Motor neuron (in vitro differentiated cells): ENCODE measurements around the gene MAGOHB. TPM values are rescaled to one million over a fixed set of nuclear protein-coding genes. Genes with fewer than 3 reads are reported as not detected.
"Not testable (repeated sequence)": the region's sequence is repeated elsewhere in the genome, so short reads cannot be mapped to it uniquely, and the experiment has no call there.

Experiments
- ATAC-seq, 8 experiments: fragments of 200-7000 bp; cut with Tn5 transposase; replicated peaks in 6 of 8; 2 replicates each; pipeline ENCODE4 v1.8.0; 2021; ENCODE audit warnings: mild to moderate bottlenecking in 8 of 8, moderate library complexity in 8 of 8
- H3K27ac ChIP-seq, 2 donors: fragments of 250-450 bp; sonication (Bioruptor Pico); 2 replicates each; pipeline ENCODE4 v1.9.0; 2021; ENCODE audit warnings: antibody characterized with exemption in 2 of 2, mild to moderate bottlenecking in 2 of 2, moderate library complexity in 1 of 2
- H3K4me1 ChIP-seq, 2 donors: fragments of 250-450 bp; sonication (Bioruptor Pico); replicated peaks in 1 of 2; 2 replicates each; pipeline ENCODE4 v1.6.1; 2021; ENCODE audit warnings: antibody characterized with exemption in 2 of 2, mild to moderate bottlenecking in 2 of 2, moderate library complexity in 1 of 2
- H3K4me3 ChIP-seq, 5 donors: fragments of 250-450 bp; sonication (Bioruptor Pico); 2 replicates each; pipeline ENCODE4 v1.9.0; 2021; ENCODE audit warnings: antibody characterized with exemption in 5 of 5, mild to moderate bottlenecking in 5 of 5, moderate library complexity in 4 of 5
- WGBS, 10 experiments: fragments of 450-650 bp; shearing (Covaris generic); methylation state at CpG; one replicate each; pipeline ENCODE4 v1.0.0; 2022; 5-methylcytosine and 5-hydroxymethylcytosine counted together
- in situ Hi-C, 9 experiments: fragments of 400-800 bp; cut with MboI; loops; one replicate each; pipeline ENCODE4 v1.15.0; 2021; ENCODE audit warnings: low sequenced_read_pairs in 9 of 9, low pct_unique_long_range_greater_than_20kb in 2 of 9; ENCODE audit not compliant: unreplicated experiment in 9 of 9
- total RNA-seq, 8 experiments: library from RNA; unstranded; fragments of 300-600 nt; gene quantifications; 2 replicates each; pipeline versions ENCODE4 v1.2.3 to v1.2.4, GENCODE V29; 2022

MAGOHB gene
- total RNA-seq, 8 experiments from 2014 or later = 19.7 to 33.3 (median 30.2) TPM

DNA sequence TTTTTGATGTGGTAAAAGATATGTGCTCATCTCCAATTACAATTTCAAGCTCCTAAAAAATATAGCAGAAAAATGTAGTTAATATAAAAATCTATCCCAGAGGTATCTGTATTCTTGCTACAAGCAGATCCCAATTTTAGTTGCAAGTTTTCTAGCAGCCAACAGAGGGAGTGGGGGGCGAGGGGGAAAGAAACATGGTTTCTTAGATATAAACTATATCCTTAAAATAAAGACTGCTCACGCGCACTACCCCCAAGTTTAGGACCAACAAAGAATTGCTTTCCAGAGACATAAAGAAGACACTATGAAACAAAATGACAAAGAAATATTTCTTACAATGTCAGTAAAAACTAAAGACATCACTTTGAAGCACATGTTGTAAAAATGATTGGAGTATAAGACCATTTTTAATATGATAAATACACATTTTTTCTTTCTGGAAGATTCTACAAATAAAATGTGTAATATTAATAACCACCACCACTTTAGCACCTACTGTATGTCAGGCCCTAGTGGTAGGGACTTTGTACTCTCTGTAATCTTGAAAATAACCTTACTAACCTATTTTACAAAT, 5.4 kb downstream of the MAGOHB start:
- no peak for ATAC-seq
- in situ Hi-C loops = no loop called here

DNA sequence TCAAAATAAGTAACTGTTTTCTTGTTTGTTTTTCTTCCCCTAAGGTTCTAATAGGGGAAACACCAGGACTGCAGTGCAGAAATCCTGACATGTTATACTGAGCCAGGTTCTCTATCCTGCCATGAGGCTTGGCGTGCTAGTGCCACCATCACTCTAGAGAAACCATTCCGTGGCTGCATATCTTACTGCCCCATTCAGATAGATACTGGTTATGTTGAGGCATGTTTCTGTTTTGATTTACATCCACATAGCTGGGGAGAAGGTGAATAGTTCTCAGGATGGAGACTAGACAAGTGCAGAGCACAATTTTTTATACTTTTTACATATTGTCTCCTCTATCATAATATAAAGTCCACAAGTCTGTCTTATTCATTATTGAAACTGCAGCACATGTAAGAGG, 11.5 kb downstream of the MAGOHB start:
- in situ Hi-C loops = no loop called here
- 80 to 100% (median 100%) methylated on average over 1 to 2 of the region's 2 CpGs; no CpG with 5 or more reads in 4 of the 10 experiments for WGBS, 10 experiments
- Histone ChIP-seq H3K27ac (no peak overlapping the region), H3K4me1 (no peaks in the 10 kb centered on the region), H3K4me3 (no peak overlapping the region)
- no peak for ATAC-seq

More for the DNA sequence above, 5.4 kb downstream of the MAGOHB start:
- no peak overlapping the region for H3K4me3 ChIP-seq
- H3K27ac ChIP-seq = no peak overlapping the region
- peaks cover 6 to 16% of the 10 kb centered on the region in 2 donors for H3K4me1 ChIP-seq
- WGBS, 10 experiments = 67 to 100% (median 93%) methylated on average over 1 to 3 of the region's 3 CpGs; no CpG with 5 or more reads in 2 of the 10 experiments

DNA sequence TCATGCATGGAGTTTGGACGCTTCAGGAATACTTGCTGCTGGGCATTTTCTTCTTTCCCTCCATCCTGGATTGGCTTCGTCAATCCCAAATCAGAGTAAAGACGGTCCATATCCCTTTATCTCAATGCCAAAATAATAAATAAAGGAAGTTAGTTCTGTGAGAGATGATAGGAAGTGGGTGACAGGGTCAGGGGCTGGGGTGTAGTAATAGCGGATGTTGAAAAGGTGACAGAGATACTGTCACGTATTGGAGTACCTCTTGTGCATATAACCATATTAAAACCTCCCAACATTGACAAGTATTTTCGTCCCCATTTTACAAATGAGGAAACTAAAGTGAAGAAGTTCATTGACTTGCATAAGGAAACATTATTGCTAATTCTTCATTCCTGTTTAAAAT, 12.4 kb downstream of the MAGOHB start:
- WGBS, 10 experiments = 83 to 100% (median 98%) methylated on average over 1 to 6 of the region's 6 CpGs; no CpG with 5 or more reads in 2 of the 10 experiments
- in situ Hi-C loops = no loop called here
- Histone ChIP-seq H3K4me1 (no peaks in the 10 kb centered on the region), H3K27ac (no peak overlapping the region), H3K4me3 (no peak overlapping the region)
- ATAC-seq = no peak

DNA sequence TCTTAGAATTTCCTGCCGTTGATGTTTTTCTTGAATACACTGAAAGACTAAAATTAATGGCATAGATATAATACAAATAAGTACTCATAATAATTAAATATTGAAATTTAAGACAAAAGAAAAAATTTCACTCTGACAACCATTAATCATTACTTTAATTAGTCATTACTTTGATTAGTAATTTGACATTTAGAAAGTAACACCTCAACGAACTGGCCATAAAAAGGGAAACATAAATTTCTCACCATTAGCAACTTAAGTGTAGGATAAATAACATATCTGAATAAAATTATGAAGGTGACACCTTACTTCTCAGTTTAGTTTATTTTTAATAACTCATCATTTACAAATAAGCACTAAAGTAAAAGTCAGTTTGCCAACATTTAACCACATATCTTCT, 17.5 kb downstream of the MAGOHB start:
- ATAC-seq = no peak
- in situ Hi-C loops = no loop called here
- 64 to 100% (median 95%) methylated on average over 2 of the region's 2 CpGs for WGBS, 10 experiments
- Histone ChIP-seq H3K4me3 (no peak overlapping the region), H3K4me1 (no peaks in the 10 kb centered on the region), H3K27ac (no peak overlapping the region)

- H3K4me1 ChIP-seq = no peaks in the 10 kb centered on the region
- no peak for ATAC-seq
- no peak overlapping the region for H3K27ac ChIP-seq
- WGBS, 10 experiments = 89 to 100% (median 95%) methylated on average over 1 to 3 of the region's 3 CpGs; no CpG with 5 or more reads in 1 of the 10 experiments
- H3K4me3 ChIP-seq = no peak overlapping the region
- in situ Hi-C loops = no loop called here
These were observed 22.4 kb downstream of the MAGOHB start for GRCh38 chr12:10590966-10591365.

GRCh38 chr12:10584415-10584814, 29.0 kb downstream of the MAGOHB start:
- Histone ChIP-seq H3K27ac (no peak overlapping the region), H3K4me3 (no peak overlapping the region), H3K4me1 (no peaks in the 10 kb centered on the region)
- WGBS, 10 experiments = 40 to 100% (median 84%) methylated on average over 1 of the region's 1 CpG; no CpG with 5 or more reads in 1 of the 10 experiments
- in situ Hi-C loops = no loop called here
- ATAC-seq = peak in 1 of 8 experiments; percentile 37

- ATAC-seq = no peak
- 72 to 100% (median 94%) methylated on average over 2 to 3 of the region's 3 CpGs; no CpG with 5 or more reads in 1 of the 10 experiments for WGBS, 10 experiments
- H3K4me3 ChIP-seq = no peak overlapping the region
- in situ Hi-C loops = no loop called here
- no peak overlapping the region for H3K27ac ChIP-seq
- H3K4me1 ChIP-seq = no peaks in the 10 kb centered on the region
These were observed 30.7 kb downstream of the MAGOHB start for GRCh38 chr12:10582704-10583103.

DNA sequence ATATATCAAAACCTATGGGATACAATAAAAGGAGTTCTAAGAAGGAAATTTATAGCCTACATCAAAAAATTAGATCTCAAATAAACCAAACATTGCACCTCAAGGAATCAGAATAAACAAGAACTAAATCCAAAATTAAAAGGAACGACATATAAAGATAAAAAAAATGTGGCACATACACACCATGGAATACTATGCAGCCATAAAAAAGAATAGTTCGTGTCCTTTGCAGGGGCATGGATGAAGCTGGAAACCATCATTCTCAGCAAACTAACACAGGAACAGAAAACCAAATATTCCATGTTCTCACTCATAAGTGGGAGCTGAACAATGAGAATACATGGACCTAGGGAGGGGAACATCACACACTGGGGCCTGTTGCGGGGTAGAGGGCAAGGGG, 31.3 kb downstream of the MAGOHB start:
- in situ Hi-C loops, H3K4me3 ChIP-seq, ATAC-seq, H3K4me1 ChIP-seq, H3K27ac ChIP-seq: not testable (repeated sequence)
- WGBS, 10 experiments = 0 to 87% (median 72%) methylated on average over 1 to 3 of the region's 3 CpGs; no CpG with 5 or more reads in 1 of the 10 experiments

GRCh38 chr12:10574307-10574706, 39.1 kb downstream of the MAGOHB start:
- Histone ChIP-seq H3K4me1 (no peaks in the 10 kb centered on the region), H3K27ac (no peak overlapping the region), H3K4me3 (no peak overlapping the region)
- in situ Hi-C loops = loop anchor here in 5 of 9 experiments (25.0 kb wide), 2 partner anchors 212 to 337 kb away; no protein-coding TSS in a partner anchor
- 51 to 100% (median 89%) methylated on average over 1 to 2 of the region's 2 CpGs for WGBS, 10 experiments
- ATAC-seq = no peak

DNA sequence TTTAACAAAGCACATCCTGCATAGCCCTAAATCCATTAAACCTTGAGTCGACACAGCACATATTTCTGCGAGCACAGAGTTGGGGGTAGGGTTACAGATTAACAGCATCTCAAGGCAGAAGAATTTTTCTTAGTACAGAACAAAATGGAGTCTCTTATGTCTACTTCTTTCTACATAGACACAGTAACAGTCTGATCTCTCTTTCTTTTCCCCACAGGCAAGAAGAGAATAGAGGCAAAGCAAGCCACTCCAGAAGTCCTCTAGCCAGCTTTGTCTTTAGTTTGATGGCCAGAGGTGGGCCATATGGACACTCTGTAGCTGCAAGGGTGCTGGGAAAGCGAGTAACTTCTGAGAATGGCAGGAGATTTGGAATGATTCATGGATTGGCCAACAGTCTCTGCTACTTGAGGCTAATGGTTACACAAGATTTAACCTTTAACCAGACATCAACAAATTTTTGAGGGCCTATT, 41.4 kb downstream of the MAGOHB start:
- not testable (repeated sequence) for H3K27ac ChIP-seq, H3K4me3 ChIP-seq, H3K4me1 ChIP-seq, ATAC-seq
- WGBS, 10 experiments = 60 to 100% (median 89%) methylated on average over 1 of the region's 3 CpGs; no CpG with 5 or more reads in 6 of the 10 experiments
- in situ Hi-C loops = loop anchor here in 5 of 9 experiments (25.0 kb wide), 2 partner anchors 210 to 335 kb away; no protein-coding TSS in a partner anchor

- no peak for ATAC-seq
- no peak overlapping the region for H3K27ac ChIP-seq
- H3K4me3 ChIP-seq = no peak overlapping the region
- in situ Hi-C loops = loop anchor here in 5 of 9 experiments (25.0 kb wide), 2 partner anchors 209 to 334 kb away; no protein-coding TSS in a partner anchor
- no peaks in the 10 kb centered on the region for H3K4me1 ChIP-seq
- WGBS, 10 experiments = 74 to 97% (median 87%) methylated on average over 2 to 7 of the region's 11 CpGs; no CpG with 5 or more reads in 3 of the 10 experiments
These were observed 42.3 kb downstream of the MAGOHB start for GRCh38 chr12:10571141-10571540.

GRCh38 chr12:10567813-10568212, 45.6 kb downstream of the MAGOHB start:
- in situ Hi-C loops = loop anchor here in 6 of 9 experiments (10.0 to 25.0 kb wide), 3 partner anchors 206 to 333 kb away; no protein-coding TSS in a partner anchor
- WGBS, 10 experiments = 28 to 100% (median 90%) methylated on average over 2 to 3 of the region's 3 CpGs; no CpG with 5 or more reads in 3 of the 10 experiments
- no peak for ATAC-seq
- H3K27ac ChIP-seq = no peak overlapping the region
- H3K4me3 ChIP-seq = no peak overlapping the region
- H3K4me1 ChIP-seq = no peaks in the 10 kb centered on the region

GRCh38 chr12:10563966-10564365, 49.4 kb downstream of the MAGOHB start:
- no peaks in the 10 kb centered on the region for H3K4me1 ChIP-seq
- 14 to 87% (median 79%) methylated on average over 2 to 3 of the region's 3 CpGs; no CpG with 5 or more reads in 1 of the 10 experiments for WGBS, 10 experiments
- no peak overlapping the region for H3K27ac ChIP-seq
- in situ Hi-C loops = loop anchor here in 6 of 9 experiments (10.0 to 25.0 kb wide), 3 partner anchors 202 to 329 kb away; no protein-coding TSS in a partner anchor
- no peak overlapping the region for H3K4me3 ChIP-seq
- ATAC-seq = no peak
